T-helper 2 cell (primary cell): ENCODE data around the gene TBC1D7.
A peak's percentile ranks its signal among the peaks of the same experiment; 100 is the strongest.

Source experiments
- DNase-seq, 5 experiments: peaks; one replicate each; pipeline versions ENCODE4 v3.0.0 to v3.0.0-alpha.2; 2012 to 2022

TBC1D7 gene

GRCh38 chr6:13290335-13290734, 38.0 kb downstream of the TBC1D7 start:
- no peak for DNase-seq

- DNase-seq = no peak
Measured at GRCh38 chr6:13289789-13290318, 38.5 kb downstream of the TBC1D7 start.

- DNase-seq = no peak
Measured at GRCh38 chr6:13288969-13289391, 39.4 kb downstream of the TBC1D7 start.

GRCh38 chr6:13288481-13288880, 39.9 kb downstream of the TBC1D7 start:
- no peak for DNase-seq

GRCh38 chr6:13287104-13287503, 41.2 kb downstream of the TBC1D7 start:
- DNase-seq = no peak

GRCh38 chr6:13286181-13286580, 42.2 kb downstream of the TBC1D7 start:
- no peak for DNase-seq

- no peak for DNase-seq
Measured at GRCh38 chr6:13285705-13286104, 42.6 kb downstream of the TBC1D7 start.

GRCh38 chr6:13284646-13285045, 43.7 kb downstream of the TBC1D7 start:
- DNase-seq = no peak

- no peak for DNase-seq
Measured at GRCh38 chr6:13283331-13283730, 45.0 kb downstream of the TBC1D7 start.

GRCh38 chr6:13282393-13283069, 45.8 kb downstream of the TBC1D7 start:
- peak in 1 of 5 experiments; percentile 28 for DNase-seq

GRCh38 chr6:13281686-13282085, 46.7 kb downstream of the TBC1D7 start:
- DNase-seq = no peak

GRCh38 chr6:13280254-13280653, 48.1 kb downstream of the TBC1D7 start:
- DNase-seq = no peak

- DNase-seq = no peak
Measured at GRCh38 chr6:13278991-13279390, 49.3 kb downstream of the TBC1D7 start.

GRCh38 chr6:13278164-13278563, 50.2 kb downstream of the TBC1D7 start:
- DNase-seq = no peak

GRCh38 chr6:13277231-13277630, 51.1 kb downstream of the TBC1D7 start:
- DNase-seq = no peak

- no peak for DNase-seq
Measured at GRCh38 chr6:13275435-13275989, 52.8 kb downstream of the TBC1D7 start.

- DNase-seq = no peak
Measured at GRCh38 chr6:13274707-13275434, 53.5 kb downstream of the TBC1D7 start.

GRCh38 chr6:13273931-13274706, 54.2 kb downstream of the TBC1D7 start:
- peak in 4 of 5 experiments; percentile 27 to 67 (median 56) for DNase-seq

GRCh38 chr6:13273202-13273930, 55.0 kb downstream of the TBC1D7 start:
- DNase-seq = no peak

- DNase-seq = no peak
Measured at GRCh38 chr6:13272131-13273046, 55.9 kb downstream of the TBC1D7 start.

GRCh38 chr6:13268913-13269518, 59.3 kb downstream of the TBC1D7 start:
- DNase-seq = no peak
